HG02973 (cell line): ENCODE data around the gene GLIS1.

Source experiments
- ATAC-seq: cut with Tn5 transposase; IDR thresholded peaks from one replicate; pipeline ENCODE4 v1.9.1; 2021; ENCODE audit warnings: moderate library complexity; ENCODE audit not compliant: unreplicated experiment

Gene GLIS1

GRCh38 chr1:53584777-53585107, 154.2 kb downstream of the GLIS1 start:
- ATAC-seq: no peak

- ATAC-seq: no peak
These were observed 154.8 kb downstream of the GLIS1 start for GRCh38 chr1:53583868-53584776.

GRCh38 chr1:53583021-53583867, 155.7 kb downstream of the GLIS1 start:
- ATAC-seq: no peak

DNA sequence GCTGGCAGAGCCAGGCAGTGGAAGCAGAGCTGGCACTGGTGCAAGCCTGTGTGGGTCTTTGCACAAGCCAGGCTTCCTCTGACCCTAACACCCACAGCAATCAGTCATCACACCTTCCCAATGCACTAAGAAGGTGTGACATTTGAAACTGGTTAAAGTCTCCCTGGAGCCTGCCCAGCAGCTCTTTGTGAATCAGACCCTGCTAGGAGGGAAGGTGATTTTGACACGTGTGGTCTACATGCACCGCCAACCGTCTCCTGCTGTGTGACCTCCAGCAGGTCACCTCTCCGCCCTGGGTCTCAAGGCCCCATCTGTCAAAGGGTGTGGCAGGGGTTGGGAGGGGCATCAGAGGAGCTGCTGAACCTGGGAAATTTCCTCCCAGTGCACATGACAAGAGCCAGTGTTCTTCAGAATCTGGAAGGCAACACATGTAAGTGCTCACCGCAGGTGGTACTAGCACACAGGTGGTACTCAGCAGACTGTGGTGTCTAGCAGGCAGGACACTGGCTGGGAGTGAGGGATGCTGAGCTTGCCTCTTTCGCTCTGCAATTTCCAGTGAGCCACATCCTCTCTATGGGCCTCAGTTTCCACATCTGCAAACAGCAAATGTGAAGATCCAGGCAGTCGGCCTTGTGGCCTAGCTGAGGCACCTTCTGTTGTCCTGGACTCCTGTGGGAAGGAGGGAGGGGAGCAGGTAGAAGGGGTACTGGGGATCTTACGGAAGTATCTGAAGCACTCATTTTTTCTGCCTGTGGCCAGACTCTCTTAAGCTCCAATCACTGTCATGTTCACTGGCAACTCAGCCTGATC, 156.5 kb downstream of the GLIS1 start:
- ATAC-seq: no peak

DNA sequence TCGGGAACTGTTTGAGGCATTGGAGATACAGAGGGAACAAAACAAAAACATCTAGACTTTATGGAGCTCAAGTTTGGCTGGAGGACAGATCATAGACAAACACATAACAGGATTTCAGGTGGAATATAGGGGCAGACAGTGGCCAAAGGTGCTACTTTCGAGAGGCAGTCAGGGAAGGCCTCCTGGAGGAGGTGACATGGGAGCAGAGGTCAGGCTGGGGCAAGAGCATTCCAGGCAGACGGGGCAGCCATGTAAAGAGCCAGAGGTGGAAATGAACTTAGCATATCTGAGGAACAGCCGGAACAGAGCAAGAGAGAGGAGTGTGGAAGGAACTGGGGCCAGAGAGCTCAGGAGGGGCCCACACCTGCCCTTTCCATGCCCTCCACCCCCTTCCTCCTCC, 157.5 kb downstream of the GLIS1 start:
- ATAC-seq: no peak

GRCh38 chr1:53580739-53581475, 158.1 kb downstream of the GLIS1 start:
- no peak for ATAC-seq

DNA sequence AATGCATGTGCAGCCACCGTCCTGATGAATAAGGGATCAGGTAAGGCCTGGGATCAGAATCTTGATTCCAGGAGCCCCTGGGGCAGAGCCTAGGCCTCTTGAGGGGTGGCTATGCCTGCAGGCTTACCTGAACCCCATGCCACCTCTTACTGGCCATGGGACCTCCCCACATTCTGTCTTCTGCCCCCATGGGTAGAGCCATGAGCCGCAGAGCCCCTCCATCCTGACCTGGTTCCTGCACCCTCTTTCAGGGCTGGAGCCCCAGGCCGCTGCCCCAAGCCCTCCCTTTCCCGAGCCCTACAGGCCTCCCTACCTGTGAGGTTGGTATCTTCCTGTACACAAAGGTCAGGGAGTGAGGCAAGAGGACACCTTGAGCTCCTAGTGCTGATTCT, 159.0 kb downstream of the GLIS1 start:
- ATAC-seq: no peak

- ATAC-seq: no peak
These were observed 159.5 kb downstream of the GLIS1 start for GRCh38 chr1:53579221-53580008.

GRCh38 chr1:53578358-53578757, 160.6 kb downstream of the GLIS1 start:
- no peak for ATAC-seq

DNA sequence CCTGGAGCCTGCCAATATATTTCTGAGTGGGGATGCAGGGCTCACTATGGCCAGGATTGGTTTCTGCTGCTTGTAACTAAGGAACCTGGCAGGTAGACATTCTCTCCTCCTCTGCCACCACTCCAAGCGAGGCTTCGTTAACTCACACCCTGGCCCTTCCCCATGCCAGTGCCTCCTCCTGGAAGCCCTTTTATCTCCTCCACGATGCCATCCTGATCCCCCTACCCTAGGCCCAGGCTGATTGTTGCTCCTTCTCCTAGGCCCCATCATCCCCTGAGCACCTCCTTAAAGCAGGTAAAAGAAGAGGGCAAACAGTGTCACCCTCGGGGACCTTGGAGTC, 161.2 kb downstream of the GLIS1 start:
- no peak for ATAC-seq

GRCh38 chr1:53576866-53577760, 161.9 kb downstream of the GLIS1 start:
- ATAC-seq: no peak

GRCh38 chr1:53576381-53576801, 162.6 kb downstream of the GLIS1 start:
- no peak for ATAC-seq

DNA sequence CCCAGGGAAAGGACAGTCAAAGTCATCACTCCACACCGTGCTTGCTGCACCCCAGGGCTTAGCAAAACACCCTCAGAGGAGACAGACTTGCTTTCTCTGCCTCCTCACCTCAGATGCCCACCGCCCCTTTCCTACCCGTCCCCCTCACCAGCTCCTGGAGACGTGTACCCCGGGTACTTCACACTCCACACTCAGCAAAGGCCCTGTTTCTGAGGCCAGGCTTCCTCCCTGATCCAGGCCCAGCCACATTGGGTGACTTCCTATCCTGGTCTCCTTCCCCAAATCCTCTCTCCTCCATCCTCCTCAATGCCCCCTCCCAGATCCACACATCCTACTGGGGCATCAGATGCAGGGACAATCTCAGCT, 163.0 kb downstream of the GLIS1 start:
- no peak for ATAC-seq

GRCh38 chr1:53575141-53575954, 163.6 kb downstream of the GLIS1 start:
- ATAC-seq: no peak

GRCh38 chr1:53574621-53575020, 164.3 kb downstream of the GLIS1 start:
- ATAC-seq: no peak

GRCh38 chr1:53573931-53574330, 165.0 kb downstream of the GLIS1 start:
- no peak for ATAC-seq

DNA sequence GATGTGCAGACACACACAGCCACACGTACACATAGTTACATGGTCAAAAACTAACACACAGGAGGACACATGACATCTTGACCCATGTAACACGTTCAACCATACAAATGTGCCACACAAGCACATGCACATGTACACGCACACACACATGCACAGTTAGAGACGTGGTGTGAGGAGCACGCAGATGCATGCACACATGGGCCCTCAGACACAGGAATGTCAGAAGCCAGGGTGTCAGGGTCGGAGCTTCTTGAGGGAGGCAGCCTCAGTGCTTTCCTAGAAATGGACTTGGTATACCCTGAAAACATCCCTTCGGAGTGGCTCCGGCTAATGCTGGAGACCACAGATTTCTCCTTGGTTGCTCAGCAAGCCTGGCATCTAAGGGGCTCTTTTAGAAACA, 165.4 kb downstream of the GLIS1 start:
- ATAC-seq: no peak

- ATAC-seq: no peak
These were observed 166.2 kb downstream of the GLIS1 start for GRCh38 chr1:53572815-53573173.
